A549 (cell line): ENCODE results near the gene FAM53C. TPM values are rescaled to one million over a fixed set of nuclear protein-coding genes. Genes with fewer than 3 reads are reported as not detected.
A peak's percentile ranks its signal among the peaks of the same experiment; 100 is the strongest.

Source experiments
- ATAC-seq, 2 experiments: fragments of 200-7000 bp in 1 of 2; fragments of >200 bp in 1 of 2; cut with Nextera tagmentation in 1 of 2; cut with Tn5 transposase in 1 of 2; 3 replicates each; pipeline versions ENCODE4 v1.8.0 to v1.9.1; 2018 to 2020; ENCODE audit warnings: mild to moderate bottlenecking in 1 of 2, moderate library complexity in 1 of 2
- CTCF ChIA-PET: fragments of 300-600 bp; sonication (Branson Sonifier 250); formaldehyde crosslinking; extraction: SDS; loops from one replicate; lab custom pipeline; 2021; ENCODE audit warnings: antibody characterized with exemption, inconsistent platforms; lab: Yijun Ruan, JAX
- POLR2A ChIA-PET: fragments of 350-600 bp; formaldehyde crosslinking; extraction: SDS; loops from one replicate; lab custom pipeline; 2021; ENCODE audit warnings: antibody characterized with exemption, inconsistent platforms; lab: Yijun Ruan, JAX
- DNase-seq, 2 experiments: peaks; one replicate each; pipeline versions ENCODE4 v3.0.0 to v3.0.0-alpha.2; 2011 to 2016; ENCODE audit warnings: low read depth in 1 of 2, low spot score in 1 of 2
- FAIRE-seq: peaks from 2 replicates; lab custom pipeline; 2011; peaks lifted over from hg19 to GRCh38; lab: Jason Lieb, UNC
- H3K27ac ChIP-seq, 2 experiments: fragments of >200 bp; sonication (Bioruptor Twin); formaldehyde crosslinking; 3 replicates each; pipeline ENCODE4 v1.5.1; 2016 to 2017
- H3K4me1 ChIP-seq: fragments of >200 bp; sonication (Bioruptor Twin); formaldehyde crosslinking; 3 replicates; pipeline ENCODE4 v1.6.1; 2016
- H3K4me2 ChIP-seq: fragments of >200 bp; sonication (Bioruptor Twin); formaldehyde crosslinking; 3 replicates; pipeline ENCODE4 v1.6.1; 2016
- H3K4me3 ChIP-seq: fragments of >200 bp; sonication (Bioruptor Twin); formaldehyde crosslinking; 3 replicates; pipeline ENCODE4 v1.5.1; 2016
- H3K9me3 ChIP-seq: fragments of >200 bp; sonication (Bioruptor Twin); formaldehyde crosslinking; 3 replicates; pipeline ENCODE4 v1.6.1; 2016
- CBX8 ChIP-seq: fragments of 200-600 bp; sonication (generic); IDR thresholded peaks from 2 replicates; pipeline ENCODE4 v1.6.1; 2016
- EP300 ChIP-seq, 2 experiments: fragments of >200 bp; sonication (Bioruptor Twin); formaldehyde crosslinking; IDR thresholded peaks; 2 replicates in 1 of 2; 3 replicates in 1 of 2; pipeline ENCODE4 v1.6.1; 2016 to 2017
- FOSB ChIP-seq: fragments of 250-450 bp; sonication (Bioruptor Pico); IDR thresholded peaks from 2 replicates; pipeline ENCODE4 v1.5.0; 2020; ENCODE audit warnings: mild to moderate bottlenecking, moderate library complexity
- FOSL2 ChIP-seq, 2 experiments: fragments of 450-650 bp in 1 of 2; fragments of >200 bp in 1 of 2; sonication (Bioruptor Twin) in 1 of 2; formaldehyde crosslinking; IDR thresholded peaks; 2 replicates each; pipeline versions ENCODE4 v1.5.0 to v1.6.1; 2016 to 2020; ENCODE audit warnings: mild to moderate bottlenecking in 1 of 2, moderate library complexity in 1 of 2
- GATA3 ChIP-seq: IDR thresholded peaks from 2 replicates; pipeline ENCODE4 v1.6.1; 2012; ENCODE audit warnings: borderline replicate concordance
- HEYL ChIP-seq: fragments of 250-450 bp; sonication (Bioruptor Pico); IDR thresholded peaks from 2 replicates; pipeline ENCODE4 v1.8.0; 2021; ENCODE audit warnings: mild to moderate bottlenecking, moderate library complexity
- HMGXB4 ChIP-seq: fragments of 250-450 bp; sonication (Bioruptor Pico); IDR thresholded peaks from 2 replicates; pipeline ENCODE4 v1.5.0; 2021; ENCODE audit warnings: mild to moderate bottlenecking, moderate library complexity, borderline replicate concordance
- HOXA7 ChIP-seq: fragments of 250-450 bp; sonication (Bioruptor Pico); IDR thresholded peaks from 2 replicates; pipeline ENCODE4 v1.5.0; 2020; ENCODE audit warnings: mild to moderate bottlenecking, moderate library complexity
- HOXB13 ChIP-seq: fragments of 250-450 bp; sonication (Bioruptor Pico); IDR thresholded peaks from 2 replicates; pipeline ENCODE4 v1.5.0; 2020; ENCODE audit warnings: low read depth, mild to moderate bottlenecking, moderate library complexity
- HOXB5 ChIP-seq: fragments of 250-450 bp; sonication (Bioruptor Pico); IDR thresholded peaks from 2 replicates; pipeline ENCODE4 v1.5.0; 2020; ENCODE audit warnings: mild to moderate bottlenecking, moderate library complexity
- JUN ChIP-seq, 2 experiments: fragments of >200 bp; sonication (Bioruptor Twin); formaldehyde crosslinking; IDR thresholded peaks; 2 replicates in 1 of 2; 3 replicates in 1 of 2; pipeline ENCODE4 v1.6.1; 2016 to 2017
- MAFK ChIP-seq: fragments of 450-650 bp; IDR thresholded peaks from 2 replicates; pipeline ENCODE4 v1.6.1; 2014; ENCODE audit not compliant: partially characterized antibody
- MAX ChIP-seq: IDR thresholded peaks from 2 replicates; pipeline ENCODE4 v1.6.1; 2012
- MAZ ChIP-seq: fragments of 150-350 bp; IDR thresholded peaks from 2 replicates; pipeline ENCODE4 v1.6.1; 2014; ENCODE audit warnings: antibody characterized with exemption, low read depth, low read length, borderline replicate concordance
- MYC ChIP-seq: IDR thresholded peaks from 2 replicates; pipeline ENCODE4 v1.6.1; 2012; ENCODE audit warnings: mild to moderate bottlenecking, inconsistent platforms, low read length, improper control_type of control experiment, borderline replicate concordance
- NR3C1 ChIP-seq: fragments of >200 bp; sonication (Bioruptor Twin); formaldehyde crosslinking; IDR thresholded peaks from 3 replicates; pipeline ENCODE4 v1.6.1; 2017
- PBX3 ChIP-seq: IDR thresholded peaks from 2 replicates; pipeline ENCODE4 v1.6.1; 2012
- PHF8 ChIP-seq: fragments of 200-600 bp; sonication (generic); IDR thresholded peaks from 2 replicates; pipeline ENCODE4 v1.6.1; 2016; ENCODE audit warnings: low read depth, mild to moderate bottlenecking, antibody characterized with exemption, moderate library complexity, borderline replicate concordance
- RAD21 ChIP-seq, 2 experiments: fragments of >200 bp in 1 of 2; sonication (Bioruptor Twin) in 1 of 2; formaldehyde crosslinking in 1 of 2; IDR thresholded peaks in 1 of 2; conservative IDR thresholded peaks in 1 of 2; 2 replicates in 1 of 2; 3 replicates in 1 of 2; pipeline ENCODE4 v1.6.1; 2012 to 2018; ENCODE audit warnings: inconsistent platforms in 1 of 2
- RARB ChIP-seq: fragments of 250-450 bp; sonication (Bioruptor Pico); IDR thresholded peaks from 2 replicates; pipeline ENCODE4 v1.8.0; 2021; ENCODE audit warnings: mild to moderate bottlenecking, moderate library complexity
- SMC3 ChIP-seq: fragments of >200 bp; sonication (Bioruptor Twin); formaldehyde crosslinking; IDR thresholded peaks from 3 replicates; pipeline ENCODE4 v1.6.1; 2018; ENCODE audit warnings: inconsistent platforms
- SREBF2 ChIP-seq: fragments of 450-650 bp; IDR thresholded peaks from 2 replicates; pipeline ENCODE4 v1.6.1; 2014; ENCODE audit warnings: mild to moderate bottlenecking, moderate library complexity
- TP53 ChIP-seq: fragments of 250-450 bp; sonication (Bioruptor Pico); IDR thresholded peaks from 2 replicates; pipeline ENCODE4 v1.5.0; 2021; ENCODE audit warnings: mild to moderate bottlenecking, moderate library complexity
- ZFP36 ChIP-seq: fragments of 450-650 bp; IDR thresholded peaks from 2 replicates; pipeline ENCODE4 v1.6.1; 2014; ENCODE audit warnings: borderline replicate concordance; ENCODE audit not compliant: partially characterized antibody
- ZNF302 ChIP-seq: fragments of 250-450 bp; sonication (Bioruptor Pico); IDR thresholded peaks from 2 replicates; pipeline ENCODE4 v1.9.0; 2021; ENCODE audit warnings: inconsistent platforms, mild to moderate bottlenecking, moderate library complexity
- WGBS: methylation state at CpG from one replicate; pipeline ENCODE4 v1.1.6; 2017; ENCODE audit errors: missing lambda C conversion rate; 5-methylcytosine and 5-hydroxymethylcytosine counted together
- polyA plus RNA-seq, 4 experiments: library from polyadenylated mRNA; depleted of rRNA in 3 of 4; stranded (reverse); fragments of >200 nt; fragmentation: RNase III in 1 of 4; extraction: RNeasy Plus Mini Kit Qiagen cat#74134 plus additional on column Dnase treatment in 1 of 4; gene quantifications; 2 replicates in 3 of 4; 3 replicates in 1 of 4; pipeline ENCODE4 v1.2.3, GENCODE V29; 2011 to 2017

FAM53C gene
- polyA plus RNA-seq, 2 of the 4 experiments (the other 2 are of a cell fraction) = 24.7 to 24.9 TPM

- H3K27ac ChIP-seq = peak overlapping the region; percentile 96 to 100
- peaks cover 19% of the 10 kb centered on the region for H3K4me1 ChIP-seq
- ATAC-seq (no peak), DNase-seq (no peak), FAIRE-seq (no peak)
- TF ChIP-seq HOXA7 (CRISPR knock-in tag) = no peak
- TF ChIP-seq TP53 = no peak
- no peak for TF ChIP-seq HEYL (CRISPR knock-in tag)
- H3K9me3 ChIP-seq = peaks cover 9% of the 10 kb centered on the region; the same call in 2 of the 3 replicates
- peak overlapping the region; percentile 96 for H3K4me2 ChIP-seq
- ChIA-PET POLR2A (interaction anchor here (0.6 to 4.5 kb wide), 7 partner anchors 12 to 190 kb away, joined by 3 to 68 read pairs (median 4); partner anchors contain the start of genes CDC23, CDC25C, ETF1 and FAM53C), CTCF (interaction anchor here (0.5 to 6.2 kb wide), 43 partner anchors 8 to 1769 kb away, joined by 3 to 197 read pairs (median 5); partner anchors contain the start of genes CDC23, CDC25C, EGR1 and FAM53C)
- H3K4me3 ChIP-seq = peak overlapping the region; percentile 99
- WGBS = 6% methylated on average over 11 of the region's 11 CpGs
These were observed 15.6 kb downstream of the FAM53C start for GRCh38 chr5:138353560-138354080.

GRCh38 chr5:138354387-138354786, 16.3 kb downstream of the FAM53C start:
- peak overlapping the region; percentile 96 for H3K4me2 ChIP-seq
- H3K4me3 ChIP-seq = peak overlapping the region; percentile 99
- H3K4me1 ChIP-seq = peaks cover 19% of the 10 kb centered on the region
- H3K9me3 ChIP-seq = peaks cover 9% of the 10 kb centered on the region; the same call in 2 of the 3 replicates
- CTCF ChIA-PET = interaction anchor here (0.6 to 6.2 kb wide), 13 partner anchors 10 to 538 kb away, joined by 3 to 197 read pairs (median 6); partner anchors contain the start of genes CDC25C and FAM53C
- no peak for FAIRE-seq
- TF ChIP-seq ZNF302 (CRISPR knock-in tag) (no peak), SMC3 (no peak), MYC (no peak), GATA3 (no peak), FOSB (no peak), NR3C1 (no peak)
- no peak for ATAC-seq
- H3K27ac ChIP-seq = peak overlapping the region in 1 of 2 experiments; percentile 100; a peak in 3 of 6 replicates
- 52% methylated on average over 5 of the region's 5 CpGs for WGBS
- DNase-seq = no peak
- POLR2A ChIA-PET = interaction anchor here (1.0 to 4.5 kb wide), 4 partner anchors 15 to 188 kb away, joined by 3 to 68 read pairs (median 6); partner anchors contain the start of genes CDC23, ETF1 and FAM53C

GRCh38 chr5:138354926-138355378, 16.9 kb downstream of the FAM53C start:
- Histone ChIP-seq H3K4me1 (peaks cover 19% of the 10 kb centered on the region), H3K4me2 (peak overlapping the region; percentile 96), H3K9me3 (peaks cover 9% of the 10 kb centered on the region; the same call in 2 of the 3 replicates), H3K4me3 (peak overlapping the region; percentile 99; the same call in 2 of the 3 replicates)
- WGBS = 14% methylated on average over 6 of the region's 6 CpGs
- POLR2A ChIA-PET = interaction anchor here (1.0 to 4.5 kb wide), 4 partner anchors 15 to 188 kb away, joined by 3 to 68 read pairs (median 6); partner anchors contain the start of genes CDC23, ETF1 and FAM53C
- DNase-seq = peak; percentile 76 to 86
- CTCF ChIA-PET = interaction anchor here (0.6 to 6.2 kb wide), 7 partner anchors 12 to 538 kb away, joined by 3 to 197 read pairs (median 5); partner anchors contain the start of genes CDC25C and FAM53C
- TF ChIP-seq MAX = peak; percentile 64; the same call in 1 of the 2 replicates
- TF ChIP-seq MAFK = no peak
- no peak for TF ChIP-seq SREBF2
- TF ChIP-seq, all 56 proteins: peak for 1
- ATAC-seq (peak in 1 of 2 experiments; percentile 72; a peak in 3 of 6 replicates), FAIRE-seq (peak; percentile 88)
- H3K27ac ChIP-seq = no peak overlapping the region

- no peak for ATAC-seq
- 83% methylated on average over 3 of the region's 3 CpGs for WGBS
- Histone ChIP-seq H3K4me2 (no peak overlapping the region), H3K9me3 (no peaks in the 10 kb centered on the region), H3K27ac (no peak overlapping the region), H3K4me1 (peaks cover 14% of the 10 kb centered on the region), H3K4me3 (no peak overlapping the region)
- TF ChIP-seq HOXB13 (CRISPR knock-in tag) (no peak), EP300 (IDR thresholded peaks at IDR 0.05) (no peak), MYC (no peak), HMGXB4 (CRISPR knock-in tag) (no peak), ZFP36 (no peak), PHF8 (no peak), PBX3 (no peak), MAZ (no peak), RAD21 (conservative IDR thresholded peaks at IDR 0.05 in 1 of 2, IDR thresholded peaks at IDR 0.05 in 1 of 2) (no peak), CBX8 (no peak), MAX (no peak), HEYL (CRISPR knock-in tag) (no peak), JUN (IDR thresholded peaks at IDR 0.05) (no peak), RARB (CRISPR knock-in tag) (no peak), FOSL2 (IDR thresholded peaks at IDR 0.05) (no peak), FOSL2 (CRISPR knock-in tag; IDR thresholded peaks at IDR 0.05) (no peak), HOXB5 (no peak), HOXA7 (CRISPR knock-in tag) (no peak), GATA3 (no peak)
- no peak for DNase-seq
- FAIRE-seq = no peak
- POLR2A ChIA-PET = no interaction called here
- CTCF ChIA-PET = no interaction called here
These were observed 21.6 kb downstream of the FAM53C start for GRCh38 chr5:138359621-138360020.
